Measurements from ENCODE around the gene DPH6. TPM values are rescaled to one million over a fixed set of nuclear protein-coding genes. Genes with fewer than 3 reads are reported as not detected.

Gene DPH6
- total and polyA plus RNA-seq, 12 donors, result 6.1 to 25.8 (median 22.9) TPM

DNA sequence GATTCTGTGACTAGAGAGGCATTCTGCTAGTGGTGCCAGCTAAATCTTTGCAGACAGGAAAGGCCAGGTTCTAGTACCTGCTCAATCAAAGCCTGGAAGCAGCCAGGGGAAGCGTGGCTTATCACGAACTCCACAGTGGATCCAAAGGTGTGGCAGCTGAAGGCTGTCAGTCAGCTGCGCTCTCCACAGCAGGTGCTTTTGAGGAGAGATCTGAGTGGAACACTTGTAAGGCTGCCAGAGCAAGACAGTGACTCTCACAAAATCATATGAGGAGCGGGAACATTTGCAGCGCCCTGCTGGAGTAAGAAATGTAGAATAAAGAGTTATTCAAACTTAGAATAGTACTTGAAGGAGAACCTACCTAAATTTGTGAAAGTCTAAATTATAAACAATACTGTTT is 5.0 kb upstream of the DPH6 start:
- ATAC-seq, result no peak
- no peak for DNase-seq

DNA sequence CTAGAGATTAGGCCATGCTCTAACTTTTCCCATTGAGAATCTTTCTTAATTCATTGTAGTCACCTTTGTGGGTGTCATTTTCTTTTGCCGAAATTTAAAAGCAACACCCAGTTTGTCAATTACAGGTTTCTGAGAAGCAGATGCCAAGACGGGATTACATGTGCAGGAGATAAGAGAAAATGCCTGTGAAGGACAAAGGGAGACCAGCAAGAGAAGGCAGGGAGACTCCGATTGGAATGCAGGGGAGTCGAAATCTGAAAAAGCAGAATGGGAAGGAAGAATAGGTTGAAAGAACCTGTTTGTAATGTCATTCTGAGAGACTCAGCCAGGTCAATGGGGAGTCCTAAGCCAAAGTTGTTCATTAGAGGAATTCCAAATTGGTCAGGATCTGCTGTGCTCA is 3.6 kb upstream of the DPH6 start:
- Histone ChIP-seq H3K36me3 (peaks cover 0 to 12% (median 0%) of the 10 kb centered on the region in 9 donors), H3K27ac (no peak overlapping the region), H3K4me3 (no peak overlapping the region), H3K9me3 (no peaks in the 10 kb centered on the region), H3K27me3 (no peaks in the 10 kb centered on the region), H3K4me1 (peaks cover 0 to 31% (median 22%) of the 10 kb centered on the region in 9 donors)
- TF ChIP-seq, protein P1, sequence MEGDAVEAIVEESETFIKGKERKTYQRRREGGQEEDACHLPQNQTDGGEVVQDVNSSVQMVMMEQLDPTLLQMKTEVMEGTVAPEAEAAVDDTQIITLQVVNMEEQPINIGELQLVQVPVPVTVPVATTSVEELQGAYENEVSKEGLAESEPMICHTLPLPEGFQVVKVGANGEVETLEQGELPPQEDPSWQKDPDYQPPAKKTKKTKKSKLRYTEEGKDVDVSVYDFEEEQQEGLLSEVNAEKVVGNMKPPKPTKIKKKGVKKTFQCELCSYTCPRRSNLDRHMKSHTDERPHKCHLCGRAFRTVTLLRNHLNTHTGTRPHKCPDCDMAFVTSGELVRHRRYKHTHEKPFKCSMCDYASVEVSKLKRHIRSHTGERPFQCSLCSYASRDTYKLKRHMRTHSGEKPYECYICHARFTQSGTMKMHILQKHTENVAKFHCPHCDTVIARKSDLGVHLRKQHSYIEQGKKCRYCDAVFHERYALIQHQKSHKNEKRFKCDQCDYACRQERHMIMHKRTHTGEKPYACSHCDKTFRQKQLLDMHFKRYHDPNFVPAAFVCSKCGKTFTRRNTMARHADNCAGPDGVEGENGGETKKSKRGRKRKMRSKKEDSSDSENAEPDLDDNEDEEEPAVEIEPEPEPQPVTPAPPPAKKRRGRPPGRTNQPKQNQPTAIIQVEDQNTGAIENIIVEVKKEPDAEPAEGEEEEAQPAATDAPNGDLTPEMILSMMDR (IDR thresholded peaks at IDR 0.05), result no peak
- intact Hi-C loops (cut with DNase I), result loop anchor here in 7 of 10 donors (5.0 to 10.0 kb wide), 7 partner anchors 118 to 285 kb away; no protein-coding TSS in a partner anchor
- ATAC-seq, result no peak
- WGBS, 2 donors, result 48 to 52% methylated on average over 4 of the region's 4 CpGs
- no peak for DNase-seq

More for the DNA sequence above, 5.0 kb upstream of the DPH6 start:
- intact Hi-C loops (cut with DNase I), result no loop called here
- TF ChIP-seq, protein P1 (IDR thresholded peaks at IDR 0.05), result no peak
- H3K9me3 ChIP-seq, result no peaks in the 10 kb centered on the region
- WGBS, 2 donors, result 65 to 74% methylated on average over 5 of the region's 5 CpGs
- peak overlapping the region in 1 of 10 donors; percentile 9 for H3K27ac ChIP-seq
- no peaks in the 10 kb centered on the region for H3K27me3 ChIP-seq
- H3K4me1 ChIP-seq, result peaks cover 0 to 24% (median 14%) of the 10 kb centered on the region in 9 donors
- H3K4me3 ChIP-seq, result no peak overlapping the region
- peaks cover 0 to 12% (median 0%) of the 10 kb centered on the region in 9 donors for H3K36me3 ChIP-seq

DNA sequence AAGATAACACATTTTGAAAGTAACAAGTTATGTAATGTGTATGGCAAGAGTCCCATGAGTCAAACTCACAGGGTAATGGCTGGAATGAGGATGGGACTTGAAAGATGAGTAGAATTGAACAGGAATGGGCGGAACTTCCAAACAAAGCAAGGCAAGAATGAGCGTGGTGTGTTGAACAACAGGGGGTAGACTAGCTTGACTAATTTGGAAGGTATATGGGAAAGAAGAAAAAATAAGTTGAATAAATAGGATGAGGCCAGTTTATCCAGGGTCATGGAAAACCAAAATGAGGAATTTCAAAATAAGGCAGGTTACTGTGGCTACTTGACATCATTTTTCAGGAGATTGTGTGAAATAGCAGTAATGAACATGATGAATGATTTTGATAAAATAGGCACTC is 2.5 kb upstream of the DPH6 start:
- Histone ChIP-seq H3K4me1 (peaks cover 0 to 41% (median 29%) of the 10 kb centered on the region in 9 donors), H3K9me3 (no peaks in the 10 kb centered on the region), H3K4me3 (no peak overlapping the region), H3K36me3 (peaks cover 0 to 12% (median 0%) of the 10 kb centered on the region in 9 donors), H3K27me3 (no peaks in the 10 kb centered on the region), H3K27ac (no peak overlapping the region)
- intact Hi-C loops (cut with DNase I), result loop anchor here in 7 of 10 donors (5.0 to 10.0 kb wide), 7 partner anchors 119 to 286 kb away; no protein-coding TSS in a partner anchor
- TF ChIP-seq, protein P1 (IDR thresholded peaks at IDR 0.05), result no peak
- no peak for ATAC-seq
- 97 to 98% methylated on average over 2 of the region's 2 CpGs for WGBS, 2 donors
- no peak for DNase-seq

DNA sequence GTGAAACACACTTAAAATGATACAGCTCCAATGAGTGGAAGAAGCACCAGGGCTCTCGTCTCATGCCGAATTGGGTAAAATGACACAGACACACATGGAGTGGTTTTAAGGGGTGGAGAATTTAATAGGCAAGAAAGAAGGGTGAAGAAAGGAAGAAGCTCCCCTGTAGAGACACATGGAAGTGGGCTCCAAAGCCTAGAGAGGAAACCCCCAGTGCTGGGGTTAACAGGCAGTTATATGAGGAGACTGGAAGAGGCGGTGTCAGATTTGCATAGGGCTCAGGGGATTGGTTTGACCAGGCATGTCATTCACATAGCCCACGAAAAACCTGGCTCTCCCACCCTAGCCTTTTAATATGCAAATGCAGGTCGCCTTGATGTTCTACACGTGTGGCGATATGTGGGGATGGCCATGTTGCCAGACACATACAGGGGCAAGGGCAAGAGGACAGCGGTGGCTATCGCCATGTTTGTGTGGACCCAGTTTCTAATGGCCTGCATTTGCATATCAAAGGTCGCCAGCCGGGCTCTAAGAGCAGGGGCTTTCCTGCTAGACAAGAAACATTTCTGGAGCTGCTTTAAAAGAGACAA is 1.9 kb upstream of the DPH6 start:
- H3K27me3 ChIP-seq, result no peaks in the 10 kb centered on the region
- ATAC-seq, result no peak
- TF ChIP-seq, protein P1 (IDR thresholded peaks at IDR 0.05), result no peak
- peaks cover 0 to 42% (median 29%) of the 10 kb centered on the region in 9 donors for H3K4me1 ChIP-seq
- no peak overlapping the region for H3K4me3 ChIP-seq
- WGBS, 2 donors, result 88 to 89% methylated on average over 11 of the region's 11 CpGs
- H3K9me3 ChIP-seq, result no peaks in the 10 kb centered on the region
- peaks cover 0 to 11% (median 0%) of the 10 kb centered on the region in 9 donors for H3K36me3 ChIP-seq
- DNase-seq, result no peak
- no peak overlapping the region for H3K27ac ChIP-seq
- intact Hi-C loops (cut with DNase I), result loop anchor here in 7 of 10 donors (2.0 to 10.0 kb wide), 8 partner anchors 119 to 287 kb away; no protein-coding TSS in a partner anchor
